Prostate gland (tissue), 2 donors: Measurements from ENCODE around the gene IL17A. TPM values are rescaled to one million over a fixed set of nuclear protein-coding genes. Genes with fewer than 3 reads are reported as not detected.
"Not testable (repeated sequence)": the region's sequence is repeated elsewhere in the genome, so short reads cannot be mapped to it uniquely, and the experiment has no call there.

Experiments used
- DNase-seq: peaks from one replicate; pipeline ENCODE4 v3.0.0-alpha.2; 2019; ENCODE audit warnings: low spot score
- H3K27ac ChIP-seq, 2 donors: fragments of 200-600 bp; sonication (generic); 2 replicates each; pipeline ENCODE4 v1.5.1; 2017 to 2019
- H3K27me3 ChIP-seq: fragments of 200-600 bp; sonication (generic); replicated peaks from 2 replicates; pipeline ENCODE4 v1.5.1; 2019; ENCODE audit not compliant: insufficient read depth
- H3K36me3 ChIP-seq, 2 donors: fragments of 200-600 bp; sonication (generic); 1 replicate in 1 of 2; 2 replicates in 1 of 2; pipeline versions ENCODE4 v1.5.1 to v1.8.1; 2017 to 2019
- H3K4me1 ChIP-seq: fragments of 200-600 bp; sonication (generic); replicated peaks from 2 replicates; pipeline ENCODE4 v1.5.1; 2019
- H3K4me3 ChIP-seq, 2 donors: fragments of 200-600 bp; sonication (generic); 2 replicates each; pipeline ENCODE4 v1.5.1; 2017 to 2019
- H3K9me3 ChIP-seq: fragments of 200-600 bp; sonication (generic); 2 replicates; pipeline ENCODE4 v1.5.1; 2017
- POLR2A ChIP-seq: fragments of 450-650 bp; IDR thresholded peaks from one replicate; pipeline ENCODE4 v1.6.1; 2016; ENCODE audit warnings: antibody characterized with exemption, mild to moderate bottlenecking
- POLR2AphosphoS5 ChIP-seq: sonication (generic); formaldehyde crosslinking; IDR thresholded peaks from one replicate; pipeline ENCODE4 v1.6.1; 2017; ENCODE audit warnings: antibody characterized with exemption
- WGBS: methylation state at CpG from one replicate; pipeline ENCODE4 v1.1.5; 2018; 5-methylcytosine and 5-hydroxymethylcytosine counted together
- intact Hi-C: fragments of 100-400 bp; cut with DNase I; formaldehyde crosslinking; loops from one replicate; pipeline ENCODE4 v1.14.2; 2022
- total RNA-seq, 2 donors: library from RNA; depleted of rRNA; stranded (reverse); fragments of >200 nt; gene quantifications; one replicate each; pipeline ENCODE4 v1.1.0, GENCODE V29; 2016
- TF ChIP-seq, protein P1 (sequence below), 4 experiments: fragments of 200-600 bp in 2 of 4; fragments of 450-650 bp in 2 of 4; sonication (generic) in 2 of 4; IDR thresholded peaks; 1 replicate in 3 of 4; 2 replicates in 1 of 4; pipeline ENCODE4 v1.5.1; 2016 to 2019; ENCODE audit warnings: antibody characterized with exemption in 4 of 4, mild to moderate bottlenecking in 2 of 4, moderate library complexity in 2 of 4

The IL17A gene
- total RNA-seq, 2 donors from 2014 or later, result not detected

DNA sequence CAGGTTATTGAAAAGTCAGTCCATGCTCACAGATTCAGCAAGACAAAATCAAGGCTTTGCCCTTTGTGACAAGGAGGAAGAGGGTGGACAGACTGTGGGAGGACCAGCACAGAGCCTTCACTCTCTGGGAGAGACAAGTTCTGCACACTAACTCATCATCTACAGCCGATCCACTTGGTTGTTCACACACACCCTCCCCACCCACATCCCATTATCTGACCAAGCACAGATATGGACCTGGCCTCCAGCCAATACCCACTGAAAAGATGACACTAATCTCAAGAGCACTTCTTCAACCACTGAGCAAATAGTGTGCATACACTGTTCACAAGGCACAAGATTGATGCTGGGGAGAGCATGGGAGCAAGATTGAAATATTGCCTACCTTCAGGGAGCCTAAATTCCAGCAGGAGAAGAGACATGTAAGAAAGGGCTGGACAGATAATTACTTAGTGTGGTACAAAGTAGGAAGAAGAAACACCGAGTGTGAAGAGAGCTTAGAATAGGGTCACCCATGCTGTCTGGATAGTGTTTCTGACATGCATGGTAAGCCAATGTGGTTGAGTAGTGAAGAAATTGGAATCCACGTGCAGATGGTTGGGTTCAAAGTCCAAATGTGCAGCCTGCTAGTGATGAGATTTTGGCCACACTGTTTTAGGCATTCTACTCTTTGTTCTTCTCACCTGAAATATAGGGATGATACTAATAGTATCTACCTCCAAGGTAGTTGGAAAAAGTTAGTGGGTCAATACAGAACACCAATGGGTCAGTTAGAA, 21.7 kb upstream of the IL17A start:
- WGBS, result 71% methylated on average over 3 of the region's 3 CpGs
- H3K9me3 ChIP-seq, result no peaks in the 10 kb centered on the region
- no peak for DNase-seq
- H3K36me3 ChIP-seq, result no peaks in the 10 kb centered on the region
- peaks cover 6% of the 10 kb centered on the region for H3K27me3 ChIP-seq
- H3K4me1 ChIP-seq, result no peaks in the 10 kb centered on the region
- TF ChIP-seq, protein P1, sequence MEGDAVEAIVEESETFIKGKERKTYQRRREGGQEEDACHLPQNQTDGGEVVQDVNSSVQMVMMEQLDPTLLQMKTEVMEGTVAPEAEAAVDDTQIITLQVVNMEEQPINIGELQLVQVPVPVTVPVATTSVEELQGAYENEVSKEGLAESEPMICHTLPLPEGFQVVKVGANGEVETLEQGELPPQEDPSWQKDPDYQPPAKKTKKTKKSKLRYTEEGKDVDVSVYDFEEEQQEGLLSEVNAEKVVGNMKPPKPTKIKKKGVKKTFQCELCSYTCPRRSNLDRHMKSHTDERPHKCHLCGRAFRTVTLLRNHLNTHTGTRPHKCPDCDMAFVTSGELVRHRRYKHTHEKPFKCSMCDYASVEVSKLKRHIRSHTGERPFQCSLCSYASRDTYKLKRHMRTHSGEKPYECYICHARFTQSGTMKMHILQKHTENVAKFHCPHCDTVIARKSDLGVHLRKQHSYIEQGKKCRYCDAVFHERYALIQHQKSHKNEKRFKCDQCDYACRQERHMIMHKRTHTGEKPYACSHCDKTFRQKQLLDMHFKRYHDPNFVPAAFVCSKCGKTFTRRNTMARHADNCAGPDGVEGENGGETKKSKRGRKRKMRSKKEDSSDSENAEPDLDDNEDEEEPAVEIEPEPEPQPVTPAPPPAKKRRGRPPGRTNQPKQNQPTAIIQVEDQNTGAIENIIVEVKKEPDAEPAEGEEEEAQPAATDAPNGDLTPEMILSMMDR (IDR thresholded peaks at IDR 0.05), result no peak
- TF ChIP-seq POLR2AphosphoS5, result no peak
- no peak for TF ChIP-seq POLR2A
- no peak overlapping the region for H3K27ac ChIP-seq
- intact Hi-C loops, result loop anchor here (10.0 kb wide), 1 partner anchor 100 kb away; no protein-coding TSS in a partner anchor
- no peak overlapping the region for H3K4me3 ChIP-seq

DNA sequence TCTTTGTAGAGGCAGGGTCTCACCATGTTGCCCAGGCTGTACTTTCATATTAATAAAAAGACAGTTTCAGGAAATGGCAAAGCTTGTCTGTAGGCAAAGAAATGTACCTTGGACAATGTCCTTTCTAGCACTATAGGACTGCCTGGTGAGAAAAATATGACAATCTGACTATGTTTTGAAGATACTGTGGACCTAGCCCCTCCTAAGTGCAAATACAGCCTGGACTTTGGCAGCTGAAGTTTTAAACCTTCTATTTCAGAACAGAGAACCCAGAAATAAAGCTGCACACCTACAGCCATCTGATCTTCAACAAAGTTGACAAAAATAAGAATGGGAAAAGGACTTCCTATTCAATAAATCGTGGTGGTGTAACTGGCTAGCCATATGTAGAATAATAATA, 18.9 kb upstream of the IL17A start:
- TF ChIP-seq, protein P1 (IDR thresholded peaks at IDR 0.05), result no peak
- TF ChIP-seq POLR2AphosphoS5, result no peak
- no peak for TF ChIP-seq POLR2A
- no peaks in the 10 kb centered on the region for H3K9me3 ChIP-seq
- H3K4me1 ChIP-seq, result no peaks in the 10 kb centered on the region
- WGBS, result 83% methylated on average over 1 of the region's 1 CpG
- H3K4me3 ChIP-seq, result no peak overlapping the region
- H3K27ac ChIP-seq, result no peak overlapping the region
- no peak for DNase-seq
- peaks cover 6% of the 10 kb centered on the region for H3K27me3 ChIP-seq
- H3K36me3 ChIP-seq, result no peaks in the 10 kb centered on the region
- intact Hi-C loops, result loop anchor here (10.0 kb wide), 1 partner anchor 98 kb away; no protein-coding TSS in a partner anchor

DNA sequence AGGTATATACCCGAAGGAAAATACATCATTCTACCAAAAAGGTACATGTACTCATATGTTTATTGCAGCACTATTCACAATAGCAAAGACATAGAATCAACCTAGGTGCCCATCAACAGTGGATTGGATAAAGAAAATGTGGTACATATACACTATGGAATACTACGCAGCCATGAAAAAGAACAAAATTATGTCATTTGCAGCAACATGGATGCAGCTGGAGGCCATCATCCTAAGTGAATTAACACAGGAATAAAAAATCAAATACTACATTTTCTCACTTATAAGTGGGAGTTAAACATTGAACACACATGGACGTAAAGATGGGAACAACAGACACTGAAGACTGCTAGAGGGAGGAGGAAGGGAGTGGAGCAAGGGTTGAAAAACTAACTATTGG, 17.8 kb upstream of the IL17A start:
- intact Hi-C loops, result loop anchor here (10.0 kb wide), 1 partner anchor 96 kb away; no protein-coding TSS in a partner anchor
- not testable (repeated sequence) for H3K4me3 ChIP-seq, DNase-seq, H3K27ac ChIP-seq, H3K9me3 ChIP-seq, H3K4me1 ChIP-seq, H3K27me3 ChIP-seq, H3K36me3 ChIP-seq
- 32% methylated on average over 3 of the region's 3 CpGs for WGBS

DNA sequence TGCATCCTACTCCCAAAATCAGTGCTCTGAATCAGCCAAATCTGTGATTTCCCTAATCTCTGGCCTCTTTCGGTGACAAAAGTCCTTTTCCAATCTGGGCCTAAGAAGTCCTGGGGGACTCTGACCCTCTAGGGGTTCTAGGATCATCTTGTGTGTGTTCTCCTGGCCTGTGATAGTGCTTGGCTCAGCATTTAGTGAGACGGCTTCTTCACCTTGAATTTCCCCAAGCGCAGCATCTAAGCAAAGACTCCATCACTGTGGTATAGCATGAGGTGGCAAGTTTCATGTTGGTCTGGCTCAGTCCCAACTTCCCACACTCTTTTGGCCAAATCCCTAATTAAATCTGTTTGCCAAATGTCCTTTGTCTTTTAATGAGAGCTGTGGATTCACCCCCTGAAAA, 12.1 kb upstream of the IL17A start:
- TF ChIP-seq POLR2A, result no peak
- TF ChIP-seq, protein P1 (IDR thresholded peaks at IDR 0.05), result no peak
- TF ChIP-seq POLR2AphosphoS5, result no peak
- Histone ChIP-seq H3K4me3 (no peak overlapping the region), H3K27me3 (no peaks in the 10 kb centered on the region), H3K4me1 (no peaks in the 10 kb centered on the region), H3K9me3 (no peaks in the 10 kb centered on the region), H3K36me3 (no peaks in the 10 kb centered on the region), H3K27ac (no peak overlapping the region)
- intact Hi-C loops, result no loop called here
- no peak for DNase-seq
- 89% methylated on average over 3 of the region's 3 CpGs for WGBS

DNA sequence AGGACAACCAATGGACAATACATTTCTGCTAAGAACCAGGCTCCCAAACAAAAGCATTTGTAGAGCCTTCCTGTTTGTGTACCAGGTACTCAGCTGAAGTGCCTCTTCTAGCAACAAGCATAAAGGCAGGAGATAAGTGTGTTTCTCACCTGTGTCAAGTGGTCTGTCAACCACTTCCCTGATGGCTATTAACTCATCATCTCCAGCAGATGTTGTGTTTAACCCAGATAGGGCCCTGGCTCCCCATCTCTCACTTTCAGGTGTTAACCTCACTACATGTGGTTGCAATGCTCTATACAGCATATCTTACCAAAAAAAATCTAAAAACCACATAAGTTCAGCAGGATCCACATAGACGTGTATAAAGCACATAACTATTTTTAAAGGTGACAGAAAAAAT, 9.6 kb upstream of the IL17A start:
- DNase-seq, result no peak
- 39% methylated on average over 1 of the region's 1 CpG for WGBS
- no peaks in the 10 kb centered on the region for H3K36me3 ChIP-seq

More for the DNA sequence above, 9.6 kb upstream of the IL17A start:
- no peak for TF ChIP-seq POLR2AphosphoS5
- TF ChIP-seq, protein P1 (IDR thresholded peaks at IDR 0.05), result no peak
- no peak for TF ChIP-seq POLR2A
- intact Hi-C loops, result no loop called here
- H3K27ac ChIP-seq, result no peak overlapping the region
- no peaks in the 10 kb centered on the region for H3K4me1 ChIP-seq
- no peaks in the 10 kb centered on the region for H3K27me3 ChIP-seq
- H3K4me3 ChIP-seq, result no peak overlapping the region
- H3K9me3 ChIP-seq, result no peaks in the 10 kb centered on the region
